HepG2 (cell line): ENCODE results near the gene GPS1. TPM values are rescaled to one million over a fixed set of nuclear protein-coding genes. Genes with fewer than 3 reads are reported as not detected.
A peak's percentile ranks its signal among the peaks of the same experiment; 100 is the strongest.

ENCODE experiments used
- AGO2 ChIP-seq: fragments of 200-400 bp; formaldehyde crosslinking; optimal IDR thresholded peaks from 2 replicates; pipeline ENCODE3; 2017; ENCODE audit warnings: mild to moderate bottlenecking, low read depth, low read length, moderate library complexity
- ARNT2 ChIP-seq: sonication (generic); formaldehyde crosslinking; IDR thresholded peaks from 2 replicates; pipeline ENCODE4 v1.8.0; 2022; ENCODE audit warnings: mild to moderate bottlenecking, low read depth, missing genetic modification reagents, moderate library complexity
- DBP ChIP-seq: sonication (generic); formaldehyde crosslinking; IDR thresholded peaks from 2 replicates; pipeline ENCODE4 v1.4.0; 2020; ENCODE audit warnings: missing genetic modification reagents; ENCODE audit errors: not compliant biosample characterization
- DPF2 ChIP-seq: sonication (generic); formaldehyde crosslinking; IDR thresholded peaks from 2 replicates; pipeline ENCODE4 v1.4.0; 2020; ENCODE audit warnings: mild to moderate bottlenecking, low read depth, missing genetic modification reagents, borderline replicate concordance
- FOXK1 ChIP-seq: sonication (generic); formaldehyde crosslinking; IDR thresholded peaks from 2 replicates; pipeline ENCODE4 v1.4.0; 2020; ENCODE audit warnings: low read depth, missing genetic modification reagents, borderline replicate concordance
- KMT2A ChIP-seq: sonication (generic); formaldehyde crosslinking; IDR thresholded peaks from 2 replicates; pipeline ENCODE4 v1.4.0; 2020; ENCODE audit warnings: missing genetic modification reagents
- PCBP1 ChIP-seq: fragments of 200-400 bp; formaldehyde crosslinking; IDR thresholded peaks from 2 replicates; pipeline ENCODE4 v1.6.1; 2017; ENCODE audit warnings: mild to moderate bottlenecking, low read depth, low read length, borderline replicate concordance
- PLSCR1 ChIP-seq: sonication (generic); formaldehyde crosslinking; IDR thresholded peaks from 2 replicates; pipeline ENCODE4 v1.5.0; 2020; ENCODE audit warnings: missing genetic modification reagents, mild to moderate bottlenecking, borderline replicate concordance
- REST ChIP-seq, 2 experiments: IDR thresholded peaks; 2 replicates each; pipeline ENCODE4 v1.6.1; 2011 to 2012; ENCODE audit warnings: low read length in 2 of 2, borderline replicate concordance in 1 of 2, low read depth in 1 of 2, mild to moderate bottlenecking in 1 of 2, moderate library complexity in 1 of 2
- SAP130 ChIP-seq: IDR thresholded peaks from 2 replicates; pipeline ENCODE4 v1.6.1; 2016; ENCODE audit warnings: low read depth
- SNAPC2 ChIP-seq: sonication (generic); formaldehyde crosslinking; IDR thresholded peaks from 2 replicates; pipeline ENCODE4 v1.8.1; 2022; ENCODE audit warnings: mild to moderate bottlenecking, missing genetic modification reagents
- ZNF678 ChIP-seq: sonication (generic); formaldehyde crosslinking; IDR thresholded peaks from 2 replicates; pipeline ENCODE4 v1.4.0; 2020; ENCODE audit warnings: mild to moderate bottlenecking, missing genetic modification reagents
- ZNF749 ChIP-seq: sonication (generic); formaldehyde crosslinking; IDR thresholded peaks from 2 replicates; pipeline ENCODE4 v1.8.0; 2022; ENCODE audit warnings: mild to moderate bottlenecking, missing genetic modification reagents, moderate library complexity, borderline replicate concordance
- polyA plus RNA-seq, 8 experiments: library from polyadenylated mRNA; depleted of rRNA in 3 of 8; stranded (reverse) in 7 of 8; unstranded in 1 of 8; fragments of >200 nt; fragmentation: Illumina TruSeq in 4 of 8; extraction: Trizol in 4 of 8; gene quantifications; 2 replicates each; pipeline versions ENCODE4 v1.2.1 to v1.2.3, GENCODE V29; 2011 to 2016; ENCODE audit warnings: low read depth in 4 of 8, missing spikeins in 1 of 8, mixed read lengths in 1 of 8; ENCODE audit not compliant: insufficient read depth in 1 of 8
- total RNA-seq, 5 experiments: library from RNA; depleted of rRNA; stranded (reverse); fragments of >200 nt; fragmentation: Illumina TruSeq; extraction: Trizol; gene quantifications; 2 replicates each; pipeline ENCODE4 v1.2.3, GENCODE V29; 2016; ENCODE audit warnings: low read depth in 1 of 5
- TF ChIP-seq, protein P1 (sequence below): sonication (generic); formaldehyde crosslinking; IDR thresholded peaks from 2 replicates; pipeline ENCODE4 v1.4.0; 2020; ENCODE audit warnings: missing genetic modification reagents

Gene GPS1
- total and polyA plus RNA-seq, 2 of the 13 experiments (the other 11 are each of a cell fraction or from before 2014, with no cell fraction given), result 124 to 128 TPM

- no peak for TF ChIP-seq PLSCR1 (CRISPR knock-in tag)
- 0 out of 2 replicates have a peak, but pooled peaks have one; percentile 37 for TF ChIP-seq FOXK1 (CRISPR knock-in tag)
- TF ChIP-seq ARNT2 (CRISPR knock-in tag), result 0 out of 2 replicates have a peak, but pooled peaks have one; percentile 63
- peak; percentile 49; the same call in 1 of the 2 replicates for TF ChIP-seq ZNF678 (CRISPR knock-in tag)
- TF ChIP-seq DPF2 (CRISPR knock-in tag), result peak; percentile 12; the same call in 1 of the 2 replicates
- TF ChIP-seq PCBP1, result 0 out of 2 replicates have a peak, but pooled peaks have one; percentile 24
- TF ChIP-seq ZNF749 (CRISPR knock-in tag), result 0 out of 2 replicates have a peak, but pooled peaks have one; percentile 47
- TF ChIP-seq REST (IDR thresholded peaks at IDR 0.05; ENCODE audit: borderline replicate concordance in 1 of 2, low read depth in 1 of 2, low read length in 2 of 2), result no peak
- peak; percentile 56 for TF ChIP-seq KMT2A (CRISPR knock-in tag)
- TF ChIP-seq, protein P1, sequence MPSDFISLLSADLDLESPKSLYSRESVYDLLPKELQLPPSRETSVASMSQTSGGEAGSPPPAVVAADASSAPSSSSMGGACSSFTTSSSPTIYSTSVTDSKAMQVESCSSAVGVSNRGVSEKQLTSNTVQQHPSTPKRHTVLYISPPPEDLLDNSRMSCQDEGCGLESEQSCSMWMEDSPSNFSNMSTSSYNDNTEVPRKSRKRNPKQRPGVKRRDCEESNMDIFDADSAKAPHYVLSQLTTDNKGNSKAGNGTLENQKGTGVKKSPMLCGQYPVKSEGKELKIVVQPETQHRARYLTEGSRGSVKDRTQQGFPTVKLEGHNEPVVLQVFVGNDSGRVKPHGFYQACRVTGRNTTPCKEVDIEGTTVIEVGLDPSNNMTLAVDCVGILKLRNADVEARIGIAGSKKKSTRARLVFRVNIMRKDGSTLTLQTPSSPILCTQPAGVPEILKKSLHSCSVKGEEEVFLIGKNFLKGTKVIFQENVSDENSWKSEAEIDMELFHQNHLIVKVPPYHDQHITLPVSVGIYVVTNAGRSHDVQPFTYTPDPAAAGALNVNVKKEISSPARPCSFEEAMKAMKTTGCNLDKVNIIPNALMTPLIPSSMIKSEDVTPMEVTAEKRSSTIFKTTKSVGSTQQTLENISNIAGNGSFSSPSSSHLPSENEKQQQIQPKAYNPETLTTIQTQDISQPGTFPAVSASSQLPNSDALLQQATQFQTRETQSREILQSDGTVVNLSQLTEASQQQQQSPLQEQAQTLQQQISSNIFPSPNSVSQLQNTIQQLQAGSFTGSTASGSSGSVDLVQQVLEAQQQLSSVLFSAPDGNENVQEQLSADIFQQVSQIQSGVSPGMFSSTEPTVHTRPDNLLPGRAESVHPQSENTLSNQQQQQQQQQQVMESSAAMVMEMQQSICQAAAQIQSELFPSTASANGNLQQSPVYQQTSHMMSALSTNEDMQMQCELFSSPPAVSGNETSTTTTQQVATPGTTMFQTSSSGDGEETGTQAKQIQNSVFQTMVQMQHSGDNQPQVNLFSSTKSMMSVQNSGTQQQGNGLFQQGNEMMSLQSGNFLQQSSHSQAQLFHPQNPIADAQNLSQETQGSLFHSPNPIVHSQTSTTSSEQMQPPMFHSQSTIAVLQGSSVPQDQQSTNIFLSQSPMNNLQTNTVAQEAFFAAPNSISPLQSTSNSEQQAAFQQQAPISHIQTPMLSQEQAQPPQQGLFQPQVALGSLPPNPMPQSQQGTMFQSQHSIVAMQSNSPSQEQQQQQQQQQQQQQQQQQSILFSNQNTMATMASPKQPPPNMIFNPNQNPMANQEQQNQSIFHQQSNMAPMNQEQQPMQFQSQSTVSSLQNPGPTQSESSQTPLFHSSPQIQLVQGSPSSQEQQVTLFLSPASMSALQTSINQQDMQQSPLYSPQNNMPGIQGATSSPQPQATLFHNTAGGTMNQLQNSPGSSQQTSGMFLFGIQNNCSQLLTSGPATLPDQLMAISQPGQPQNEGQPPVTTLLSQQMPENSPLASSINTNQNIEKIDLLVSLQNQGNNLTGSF (CRISPR knock-in tag), result 0 out of 2 replicates have a peak, but pooled peaks have one; percentile 22
- no peak for TF ChIP-seq SNAPC2 (CRISPR knock-in tag)
- TF ChIP-seq DBP (CRISPR knock-in tag), result no peak
- TF ChIP-seq SAP130 (CRISPR knock-in tag), result peak; percentile 26; the same call in 1 of the 2 replicates
- peak; percentile 85 for TF ChIP-seq AGO2
Observed at GRCh38 chr17:82050761-82051641, 697 bp upstream of the GPS1 start (continued).
